ENCODE data around the gene WSB2.

DNA sequence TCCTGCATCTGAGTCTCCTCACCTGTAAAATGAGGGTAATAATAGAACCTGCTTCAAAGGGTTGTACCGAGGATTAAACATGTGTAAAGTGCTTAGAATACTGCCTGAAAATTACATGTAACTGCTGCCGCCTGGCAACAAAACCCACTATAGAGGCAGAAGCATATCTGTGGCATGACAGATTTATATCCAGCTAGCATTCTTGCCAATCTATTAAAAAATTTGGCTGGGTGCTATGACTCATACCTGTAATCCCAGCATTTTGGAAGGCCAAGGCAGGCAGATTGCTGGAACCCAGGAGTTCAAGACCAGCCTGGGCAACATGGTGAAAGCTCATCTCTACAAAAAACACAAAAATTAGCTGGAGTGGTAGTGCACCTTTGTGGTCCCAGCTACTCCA is 75.8 kb downstream of the WSB2 start:
- TF ChIP-seq CTCF (IDR thresholded peaks at IDR 0.05) (no peak), ZFX (IDR thresholded peaks at IDR 0.05; ENCODE audit: borderline replicate concordance) (no peak)
